Hepatic stellate cell (primary cell): Measurements from ENCODE around the gene NPAS3.

Experiments used
- DNase-seq: peaks from one replicate; pipeline ENCODE4 v3.0.0; 2011; ENCODE audit warnings: low spot score

Gene NPAS3

DNA sequence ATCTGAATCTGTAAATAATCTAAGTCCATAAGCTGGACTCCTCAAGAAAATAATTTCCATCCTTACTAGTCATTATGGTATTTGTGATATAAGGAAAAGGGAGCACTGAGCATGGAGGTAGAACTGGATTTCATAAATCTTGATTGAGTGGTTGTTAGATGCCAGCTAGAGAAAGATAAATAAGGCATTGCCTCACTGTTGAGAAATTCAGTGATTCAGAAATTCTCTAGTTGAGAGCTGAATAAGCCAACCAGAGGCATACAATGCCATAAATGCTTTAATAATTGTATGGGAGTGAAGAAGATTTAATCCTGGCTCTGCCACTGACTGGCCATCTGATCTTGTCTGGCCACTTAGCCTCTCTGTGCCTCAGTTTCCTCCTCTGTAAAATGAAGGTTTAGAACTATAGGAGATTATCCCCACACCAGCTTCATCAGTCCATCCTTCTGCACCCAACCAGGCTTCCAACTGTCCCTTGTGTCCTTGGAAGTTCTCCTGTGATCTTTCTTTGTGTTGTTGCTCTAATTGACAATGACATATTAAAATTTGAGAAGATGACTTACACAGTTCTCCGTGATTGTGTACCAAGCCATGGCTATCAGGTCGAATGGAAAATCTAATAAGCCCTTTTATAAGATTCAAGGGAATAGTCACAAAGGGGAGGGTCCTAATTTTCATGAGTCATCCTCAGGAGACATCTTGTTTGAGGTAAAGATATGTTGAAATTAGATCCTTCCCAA, 617.9 kb downstream of the NPAS3 start:
- no peak for DNase-seq

DNA sequence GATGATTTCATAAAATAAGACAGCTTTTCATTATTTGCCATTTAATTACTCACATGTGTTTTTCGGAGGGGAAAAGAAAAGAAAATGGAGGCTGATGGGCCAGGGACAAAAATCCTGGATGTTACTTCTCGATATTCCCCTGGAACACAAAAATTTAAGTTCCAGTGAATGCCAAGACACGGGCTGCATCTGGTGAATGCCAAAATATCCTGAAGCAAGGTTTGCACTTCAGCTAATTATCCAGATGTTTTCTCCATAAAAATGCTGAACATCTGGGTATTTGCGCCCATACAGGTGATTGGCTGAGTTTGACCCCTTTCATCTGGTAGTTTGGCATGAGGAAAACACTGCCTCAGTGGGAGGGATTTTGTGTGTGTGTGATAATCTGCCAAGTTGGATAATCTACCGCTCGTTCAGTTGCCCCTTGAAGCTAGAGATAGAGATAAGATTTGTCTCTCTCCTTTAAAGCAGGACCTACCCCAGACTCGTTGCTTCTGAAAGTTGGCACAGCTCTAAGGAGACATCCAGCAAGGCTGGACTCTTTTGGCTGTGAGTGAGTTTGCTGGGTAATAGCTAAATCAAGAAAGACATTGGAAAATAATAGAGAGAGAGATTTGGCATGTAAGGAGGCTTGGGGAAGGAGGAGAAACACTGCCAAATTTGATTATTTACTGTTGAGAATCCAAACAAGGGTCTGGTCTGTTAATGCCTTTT, 622.2 kb downstream of the NPAS3 start:
- no peak for DNase-seq

DNA sequence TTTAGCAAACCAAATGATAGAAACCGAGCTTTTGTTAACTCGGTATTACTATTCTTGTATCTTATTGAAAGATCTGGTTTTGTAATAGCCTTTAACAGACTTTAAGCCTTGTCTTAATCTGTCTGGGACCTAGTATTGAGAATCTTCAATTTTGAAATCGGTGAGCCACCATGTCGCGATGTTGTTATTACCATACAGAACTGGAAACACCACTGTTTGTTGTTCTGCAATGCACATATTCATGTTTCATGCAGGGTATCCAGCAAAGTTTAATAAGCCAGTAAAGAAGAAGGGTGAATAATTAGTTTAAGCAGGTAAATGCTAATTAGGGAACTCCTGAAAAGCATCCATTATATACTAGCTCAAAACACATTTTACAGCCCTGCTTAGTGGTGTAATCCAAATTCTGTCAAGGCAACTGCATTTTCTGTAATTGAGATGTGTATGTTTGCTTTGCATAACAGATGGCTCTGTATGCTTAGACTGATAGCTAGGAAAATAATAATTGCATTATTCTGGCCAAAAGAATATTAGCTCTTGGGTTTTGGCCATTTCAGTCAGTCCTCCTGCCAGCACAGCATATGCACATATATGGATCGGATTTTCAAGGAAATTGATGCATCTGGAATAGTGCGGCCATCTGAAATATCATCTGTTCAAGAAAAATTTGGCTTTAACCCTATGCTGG, 623.0 kb downstream of the NPAS3 start:
- DNase-seq = no peak

DNA sequence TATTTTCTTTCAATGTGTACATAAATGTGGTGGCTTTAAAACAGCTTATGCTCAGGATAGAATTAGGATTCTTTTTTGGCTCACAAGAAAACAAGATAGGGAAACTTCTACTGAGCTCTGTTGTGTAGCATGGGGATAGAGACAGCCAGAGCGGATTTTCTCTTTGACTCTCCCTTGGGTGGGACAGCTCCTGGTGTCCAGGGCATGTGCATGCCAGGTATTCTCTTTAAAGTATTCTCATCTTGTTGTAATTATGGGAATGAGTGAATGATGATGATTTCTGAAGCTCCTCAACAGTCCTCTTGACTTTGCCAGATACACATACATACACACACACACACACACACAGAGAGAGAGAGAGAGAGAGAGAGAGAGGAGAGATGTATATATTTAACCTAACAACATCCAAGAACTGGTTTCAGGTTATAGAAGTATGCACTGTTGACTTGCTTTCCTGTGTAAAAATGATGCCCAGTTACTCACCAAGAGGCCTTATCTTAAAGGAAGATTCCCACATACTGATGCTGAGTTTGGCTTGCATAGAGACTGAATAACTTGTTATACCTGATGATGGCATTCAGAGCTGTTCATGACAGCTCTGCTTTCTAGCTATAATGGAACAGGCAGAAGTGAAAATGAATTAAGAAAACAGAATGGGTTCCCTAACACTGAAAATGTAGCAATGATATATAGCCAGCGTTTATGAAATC, 624.7 kb downstream of the NPAS3 start:
- DNase-seq = no peak

DNA sequence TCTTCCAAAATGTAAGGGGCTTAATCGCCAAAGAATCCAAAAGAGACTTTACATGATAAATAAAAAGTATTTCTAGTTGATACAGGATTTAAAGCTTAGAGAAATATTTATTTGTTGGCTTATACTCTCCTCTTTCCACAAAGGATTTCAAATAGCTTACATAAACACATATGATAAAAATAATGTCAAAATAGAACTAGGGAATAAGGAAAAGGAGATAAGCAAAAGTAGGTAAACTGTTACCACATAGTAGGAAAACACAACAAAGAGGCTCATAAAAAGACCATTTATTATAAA, 625.2 kb downstream of the NPAS3 start:
- no peak for DNase-seq

DNA sequence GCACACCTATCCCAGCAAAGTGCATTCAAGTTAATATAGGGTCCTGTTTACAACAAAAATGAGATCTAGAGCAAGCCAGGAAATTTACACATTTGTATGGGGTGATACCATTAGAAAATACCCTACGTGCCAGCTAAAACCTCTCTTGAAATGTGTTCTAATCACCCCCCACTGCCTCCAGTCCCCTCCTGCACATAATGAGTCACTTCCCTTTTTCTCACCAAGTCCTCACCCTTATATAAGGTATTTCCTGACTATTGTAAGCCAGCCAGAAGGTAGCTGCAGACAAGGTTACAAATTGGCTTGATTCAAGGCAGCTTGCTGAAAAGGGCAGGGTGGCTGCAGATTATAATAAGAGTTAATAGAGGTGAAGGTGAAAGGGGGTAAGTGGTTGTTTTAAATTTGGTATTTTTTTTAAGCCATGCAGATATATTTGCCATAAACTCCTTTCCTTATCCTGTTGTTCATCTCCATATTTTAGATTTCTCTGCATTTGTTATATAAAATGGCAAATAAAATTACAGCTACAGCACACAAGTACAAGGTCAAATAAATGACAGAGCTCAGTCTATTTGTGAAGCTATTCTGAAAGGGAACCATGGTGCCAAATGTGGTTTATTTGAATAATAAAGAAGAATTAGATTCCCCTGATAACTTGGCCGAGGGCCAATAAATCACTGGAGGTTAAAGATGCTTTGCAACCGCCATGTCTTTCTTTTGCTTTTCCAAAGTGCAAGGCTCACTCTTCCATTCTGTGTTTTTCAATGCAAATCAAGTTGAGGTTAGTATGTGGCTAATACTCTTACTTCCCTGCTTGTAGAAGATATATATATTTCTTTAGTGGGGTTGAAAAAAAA, 626.3 kb downstream of the NPAS3 start:
- no peak for DNase-seq

DNA sequence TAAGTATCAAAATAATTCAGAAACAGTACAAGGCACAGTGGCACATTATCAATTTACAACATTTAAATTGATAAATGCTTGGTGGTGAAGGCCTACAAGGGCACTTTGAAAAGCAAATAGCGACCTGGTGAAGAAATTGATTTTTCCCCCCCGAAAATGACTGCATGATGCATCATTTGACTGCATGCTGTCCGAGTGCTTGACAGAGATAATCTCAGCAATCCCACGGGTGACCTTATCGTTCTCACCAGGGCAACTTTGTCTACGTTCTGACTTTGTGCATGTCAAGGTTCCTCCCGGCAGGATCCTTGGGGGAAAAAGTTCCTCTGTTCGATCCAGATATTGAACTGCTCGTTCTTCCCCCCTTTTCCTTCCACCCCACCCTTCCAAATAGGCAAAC, 627.4 kb downstream of the NPAS3 start:
- DNase-seq = no peak

DNA sequence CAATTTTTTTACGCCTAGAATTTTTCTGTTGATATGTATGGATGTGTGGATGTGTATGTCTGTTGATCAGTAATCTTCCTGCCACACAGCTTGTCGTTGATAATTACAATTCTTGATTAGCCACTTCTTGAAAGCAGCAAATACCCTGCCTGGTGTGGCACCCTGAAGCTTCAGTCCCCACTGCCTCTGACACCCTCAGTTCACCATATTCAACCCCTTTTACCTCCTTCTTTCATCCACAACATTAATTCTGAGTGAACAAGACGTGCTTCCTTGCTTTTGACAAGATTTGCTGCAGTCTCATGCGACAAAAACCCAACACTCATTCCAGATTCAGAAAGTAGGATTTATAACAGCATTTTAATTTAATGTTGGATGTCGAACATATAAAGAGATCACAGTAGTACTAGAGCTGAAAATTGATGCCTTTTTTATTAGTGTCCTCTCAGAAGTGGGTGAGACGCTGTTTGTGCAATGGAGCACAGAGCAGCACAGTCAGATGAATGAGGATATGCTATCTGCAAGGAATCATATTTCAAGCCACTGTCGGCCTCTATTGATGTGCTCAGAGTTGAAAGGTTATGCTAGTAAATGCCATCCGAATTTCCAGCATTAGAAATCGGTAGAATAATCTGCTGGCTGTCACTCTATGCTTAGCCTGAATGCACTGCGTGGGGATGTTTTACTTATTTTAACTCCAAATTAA, 628.5 kb downstream of the NPAS3 start:
- DNase-seq = no peak

DNA sequence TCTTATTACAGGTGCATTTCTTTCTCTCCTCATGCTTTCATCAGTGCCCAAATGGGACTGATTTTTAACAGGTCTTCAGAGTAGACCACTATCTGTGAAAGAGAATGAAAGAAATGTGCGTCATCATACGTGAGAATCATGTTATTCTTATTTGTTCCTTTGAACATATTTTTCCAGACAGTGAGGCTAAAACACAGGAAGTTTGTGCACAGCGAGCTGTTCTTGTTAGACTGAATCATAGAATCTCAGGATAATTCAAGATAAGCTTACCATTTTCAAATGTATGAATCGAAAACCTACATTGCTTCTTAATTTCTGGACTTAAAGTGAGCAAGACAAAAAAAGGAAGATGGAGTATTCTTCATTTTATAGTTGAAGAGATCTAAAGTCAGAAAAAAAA, 629.1 kb downstream of the NPAS3 start:
- no peak for DNase-seq

DNA sequence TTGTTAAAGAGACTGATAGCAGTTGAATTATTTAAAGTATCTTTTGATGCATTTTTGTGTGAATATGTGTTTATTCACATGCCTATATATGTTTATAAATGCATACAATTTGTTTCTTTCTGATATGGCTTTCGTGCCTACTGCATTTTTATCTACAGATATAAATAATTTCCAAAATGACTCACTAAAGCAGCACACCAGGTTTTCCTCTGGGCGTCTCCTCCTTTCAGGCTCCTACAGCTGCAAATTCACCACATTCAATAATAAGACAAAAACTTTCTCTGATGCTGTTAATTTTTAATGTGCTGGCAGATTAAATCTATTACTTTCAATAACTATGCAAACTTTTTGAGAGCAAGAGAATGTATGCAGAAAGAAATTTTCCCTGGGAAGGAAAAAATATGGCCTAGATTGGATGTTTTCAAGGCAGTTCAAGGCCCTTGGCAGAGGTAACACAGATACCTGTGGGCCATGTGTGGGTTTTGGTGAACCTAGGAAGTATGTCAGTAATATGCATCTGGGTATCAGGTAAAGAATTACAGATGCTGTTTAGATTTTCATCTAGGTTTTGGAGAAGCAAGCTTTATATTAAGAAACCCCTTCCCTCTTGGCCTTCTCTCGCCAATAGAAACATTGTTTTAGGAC, 630.4 kb downstream of the NPAS3 start:
- no peak for DNase-seq

DNA sequence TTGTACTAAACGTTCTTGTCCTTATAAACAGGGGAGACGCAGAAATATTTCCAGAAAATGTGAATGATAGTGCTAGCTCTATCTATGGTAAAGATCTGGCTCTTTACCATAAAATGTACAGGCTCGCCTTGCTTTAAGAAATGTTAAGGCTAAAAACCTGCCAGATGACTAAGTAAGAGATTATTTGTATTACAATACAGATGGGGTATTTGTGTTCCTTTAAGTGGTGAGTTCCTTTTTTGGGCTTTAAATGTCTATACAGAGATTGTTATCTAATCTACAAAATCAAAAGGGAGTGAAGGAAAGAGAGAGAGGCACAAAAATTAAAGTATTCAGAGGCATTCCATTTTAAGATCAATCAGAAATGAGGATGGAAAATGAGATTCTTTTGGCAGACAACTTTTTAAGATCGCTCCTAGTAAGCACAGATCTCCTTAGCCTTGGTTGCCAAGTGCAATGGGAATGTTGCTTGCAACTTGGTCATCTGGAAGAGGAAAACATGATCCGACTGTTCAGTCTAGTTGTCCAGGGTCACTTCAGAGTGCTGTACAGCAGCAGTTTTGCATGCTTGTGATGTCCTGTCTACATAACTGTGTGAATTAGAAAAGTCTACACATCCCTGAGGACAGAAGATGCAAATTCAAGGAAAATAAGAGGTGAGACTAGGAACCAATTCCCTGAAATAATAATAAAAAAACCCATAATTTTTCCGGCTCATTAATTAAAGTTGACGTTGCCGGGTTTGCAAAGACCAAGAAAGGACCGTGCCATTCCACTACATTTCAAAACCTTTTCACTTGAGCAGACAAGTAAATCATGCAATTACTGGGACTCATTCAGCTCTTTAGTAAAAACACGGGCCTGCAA, 631.4 kb downstream of the NPAS3 start:
- no peak for DNase-seq

DNA sequence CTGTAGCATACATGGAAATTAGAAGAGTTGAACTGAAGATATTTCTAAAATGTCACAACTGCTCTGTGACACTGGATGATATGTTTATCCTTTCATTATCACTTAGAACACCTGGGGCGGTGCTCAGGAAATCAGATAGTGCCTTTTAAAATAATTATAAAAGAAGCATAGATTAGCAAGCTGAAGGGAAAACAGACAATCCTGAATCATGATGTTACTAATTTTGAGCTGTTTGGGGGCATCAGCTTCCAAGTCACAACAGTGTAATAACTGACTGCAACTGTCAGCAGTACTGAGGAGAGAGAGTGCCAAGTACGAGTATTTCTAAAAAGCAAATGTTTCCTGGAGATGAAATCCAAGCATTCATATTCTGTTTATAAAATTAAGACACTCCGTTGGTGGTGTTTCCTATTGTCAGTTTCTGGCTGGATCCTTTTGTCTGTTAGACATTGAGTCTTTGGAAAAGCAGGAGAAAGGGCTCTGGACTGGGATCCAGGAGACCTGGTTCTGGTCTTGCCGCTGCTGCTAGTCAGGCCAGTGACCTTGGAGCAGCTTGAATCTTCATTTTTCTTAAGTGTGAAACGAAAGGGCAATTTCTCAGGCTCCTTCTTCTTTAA, 632.1 kb downstream of the NPAS3 start:
- DNase-seq = no peak

DNA sequence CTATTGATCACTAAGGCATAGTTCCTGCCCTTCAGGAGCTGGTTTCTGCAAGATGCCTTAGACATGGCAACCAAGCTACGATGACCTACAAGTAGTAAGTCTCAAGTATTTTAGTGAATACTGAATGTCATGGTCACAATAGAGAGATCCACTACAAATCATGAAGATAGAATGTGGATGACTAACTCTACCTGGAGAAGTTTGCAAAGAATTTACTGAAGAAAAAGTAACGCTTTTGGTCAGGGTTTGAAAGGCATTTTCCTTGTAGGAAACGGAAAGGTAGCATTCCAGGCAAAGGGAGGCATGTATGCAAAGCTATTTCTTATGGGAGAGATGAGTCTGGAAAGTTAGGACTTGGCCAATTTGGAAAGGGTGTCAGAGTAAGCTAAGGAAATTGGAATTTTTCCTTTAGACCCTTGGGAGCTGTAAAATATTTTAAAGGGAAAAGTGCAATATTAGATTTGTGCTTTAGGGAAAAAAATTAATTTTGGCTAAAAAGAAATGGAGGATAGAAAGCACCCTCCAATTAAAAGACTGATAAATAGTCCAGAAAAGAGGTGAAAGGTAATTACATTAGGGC, 634.7 kb downstream of the NPAS3 start:
- DNase-seq = no peak

DNA sequence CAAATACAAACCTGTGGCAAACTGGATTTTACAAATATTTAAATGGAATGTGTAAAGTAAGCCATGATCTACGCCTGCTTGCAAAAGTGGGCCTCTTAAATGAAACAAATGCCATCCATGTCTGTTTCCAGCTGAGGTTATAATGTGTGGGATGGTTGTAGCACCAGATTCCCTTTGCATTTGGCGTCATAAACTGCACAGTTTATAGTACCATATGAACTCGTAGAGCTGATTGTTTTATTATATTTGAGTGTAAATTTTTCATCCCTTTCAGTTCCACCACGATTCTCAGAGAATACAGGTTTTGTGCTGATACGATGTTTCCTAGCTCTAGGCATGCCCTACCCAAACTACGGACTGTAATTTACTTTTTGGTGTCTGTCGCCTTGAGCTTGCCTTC, 637.3 kb downstream of the NPAS3 start:
- DNase-seq = no peak

DNA sequence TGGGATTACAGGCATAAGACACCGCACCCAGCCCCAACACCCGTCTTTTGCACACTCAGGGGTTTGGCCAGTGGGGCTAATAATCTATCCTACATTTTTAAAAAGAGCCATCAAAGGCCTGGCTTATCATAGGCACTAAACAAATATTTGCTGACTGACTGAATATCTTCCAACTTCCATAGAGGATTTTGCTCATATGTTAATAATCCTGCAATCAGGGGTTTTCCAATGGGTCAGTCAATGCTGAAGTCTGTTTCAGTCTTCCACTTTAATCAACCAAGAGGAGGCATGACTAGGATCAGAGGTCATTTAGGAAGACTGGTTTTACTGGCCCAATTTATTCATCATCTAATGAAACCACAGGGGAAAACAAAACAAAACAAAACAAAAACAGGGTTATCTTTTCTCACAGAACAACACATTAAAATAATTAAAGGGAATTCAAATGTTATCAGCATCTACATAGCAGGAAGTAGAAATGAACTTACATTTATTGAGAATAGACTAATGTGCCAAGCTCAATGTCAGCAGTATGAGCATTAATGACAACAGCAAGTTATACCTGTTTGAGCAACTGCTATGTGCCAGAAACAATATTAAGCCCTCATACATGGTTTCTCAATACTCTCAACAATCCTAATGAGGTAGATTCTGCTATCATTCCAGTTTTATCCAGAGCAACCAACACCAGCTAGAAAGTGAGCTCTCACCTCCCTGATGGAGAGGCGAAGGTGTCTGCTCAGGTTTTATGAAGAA, 640.0 kb downstream of the NPAS3 start:
- no peak for DNase-seq

DNA sequence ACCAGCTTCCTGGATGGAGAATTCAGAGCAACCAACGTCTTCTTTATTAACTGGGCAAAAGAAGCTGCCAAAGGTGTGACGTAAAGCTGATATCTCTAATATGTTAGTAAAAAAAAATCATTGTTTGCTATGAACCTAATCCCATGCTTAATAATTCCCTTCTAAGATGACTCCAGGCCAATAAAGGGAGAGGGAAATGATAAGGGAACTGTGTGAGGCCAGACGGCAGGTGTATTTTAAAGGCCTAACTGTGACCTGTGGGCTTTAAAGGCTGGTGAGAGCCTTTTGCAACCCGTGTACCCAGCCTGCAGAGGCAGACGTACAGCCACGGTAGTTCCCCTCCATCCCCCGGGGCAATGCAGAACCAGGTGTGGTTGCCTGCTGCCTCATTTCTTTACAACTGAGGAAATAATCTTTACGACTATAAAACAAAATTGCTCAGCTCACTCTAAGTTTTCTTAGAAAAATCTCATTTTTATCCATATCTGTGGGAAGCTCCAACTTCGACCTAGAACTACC, 641.6 kb downstream of the NPAS3 start:
- DNase-seq = no peak

DNA sequence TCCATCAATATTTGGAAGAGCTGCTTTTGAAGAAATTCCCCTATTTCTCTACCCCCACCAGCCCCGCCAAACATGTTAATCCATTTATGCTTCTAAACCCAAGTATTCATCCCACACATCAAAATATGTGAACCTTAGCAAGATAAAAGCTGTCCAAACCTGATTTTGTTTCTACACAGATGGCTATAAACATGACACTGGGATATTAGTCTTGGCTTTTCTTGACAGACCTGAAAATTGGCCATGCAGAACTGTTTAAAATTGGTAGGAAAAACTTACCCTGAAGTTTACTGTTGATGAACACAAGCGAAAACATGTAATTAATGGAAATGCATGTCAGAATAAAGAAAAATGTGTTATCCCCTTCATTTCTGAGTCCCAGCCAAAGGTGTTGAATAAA, 642.2 kb downstream of the NPAS3 start:
- no peak for DNase-seq

DNA sequence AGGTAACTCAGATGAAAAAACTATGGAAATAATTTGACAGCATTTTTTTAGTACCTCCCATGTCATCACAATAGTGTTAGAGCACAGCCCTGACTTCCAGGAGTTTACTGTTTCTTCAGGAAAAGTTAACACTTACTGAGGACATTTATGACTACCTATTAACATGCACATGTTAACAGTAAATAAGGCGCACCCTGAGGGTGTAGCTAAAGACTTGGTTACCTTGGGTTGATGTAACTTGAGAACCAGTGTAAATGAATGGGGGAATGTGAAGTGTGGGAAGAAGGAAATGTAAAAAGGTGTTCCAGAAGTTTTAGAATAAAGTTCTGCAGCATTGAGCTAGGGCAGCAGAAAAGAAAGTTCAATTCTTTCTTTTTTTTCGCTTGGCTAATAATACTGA, 646.0 kb downstream of the NPAS3 start:
- DNase-seq = no peak
